SU-DHL-6 (cell line): ENCODE data around the gene SLC22A17.

ENCODE experiments used
- H2AFZ ChIP-seq: fragments of 200-600 bp; sonication (generic); 2 replicates; pipeline ENCODE4 v1.6.1; 2014; ENCODE audit warnings: low read depth, mild to moderate bottlenecking, moderate library complexity, mixed read lengths, antibody characterized with exemption, low read length; ENCODE audit not compliant: severe bottlenecking
- H3F3A ChIP-seq: fragments of 200-600 bp; shearing (Covaris generic); 2 replicates; pipeline ENCODE4 v1.6.0; 2016; ENCODE audit warnings: antibody characterized with exemption, mild to moderate bottlenecking; ENCODE audit not compliant: insufficient read depth
- H3K27ac ChIP-seq: fragments of 200-600 bp; sonication (generic); 2 replicates; pipeline ENCODE4 v1.5.1; 2016; ENCODE audit warnings: low read depth, mild to moderate bottlenecking, low read length, moderate library complexity, mixed read lengths
- H3K27me3 ChIP-seq: fragments of 200-600 bp; sonication (generic), shearing (Covaris generic); 2 replicates; pipeline ENCODE4 v1.6.0; 2014; ENCODE audit warnings: mild to moderate bottlenecking, low read length
- H3K36me3 ChIP-seq: fragments of 200-600 bp; sonication (generic); 2 replicates; pipeline ENCODE4 v1.6.1; 2014; ENCODE audit warnings: mild to moderate bottlenecking, low read length, mixed read lengths
- H3K4me2 ChIP-seq: fragments of 300-600, 200-600 bp; shearing (Covaris generic), sonication (generic); 2 replicates; pipeline ENCODE4 v1.6.0; 2014; ENCODE audit warnings: low read length, low read depth, mild to moderate bottlenecking; ENCODE audit not compliant: poor library complexity, severe bottlenecking
- H3K4me3 ChIP-seq: fragments of 200-600 bp; sonication (generic); 2 replicates; pipeline ENCODE4 v1.5.1; 2014; ENCODE audit warnings: antibody characterized with exemption, low read length, mild to moderate bottlenecking, mixed read lengths; ENCODE audit not compliant: insufficient read depth, poor library complexity, severe bottlenecking
- H3K79me2 ChIP-seq: fragments of 200-600 bp; sonication (generic); 2 replicates; pipeline ENCODE4 v1.6.1; 2014; ENCODE audit warnings: mild to moderate bottlenecking, low read length, moderate library complexity; ENCODE audit not compliant: insufficient read depth
- H3K9ac ChIP-seq: fragments of 200-600 bp; sonication (generic); 2 replicates; pipeline ENCODE4 v1.7.0; 2014; ENCODE audit warnings: mild to moderate bottlenecking, low read length
- H3K9me2 ChIP-seq: fragments of 200-600 bp; sonication (generic); replicated peaks from 2 replicates; pipeline ENCODE4 v1.6.1; 2014; ENCODE audit warnings: low read length; ENCODE audit not compliant: insufficient read depth
- H3K9me3 ChIP-seq: fragments of 200-600 bp; sonication (generic); 2 replicates; pipeline ENCODE4 v1.6.1; 2014; ENCODE audit warnings: low read length, mixed read lengths; ENCODE audit not compliant: insufficient read depth
- H4K20me1 ChIP-seq: fragments of 200-600 bp; sonication (generic); 2 replicates; pipeline ENCODE4 v1.6.1; 2014; ENCODE audit warnings: low read depth, mild to moderate bottlenecking, antibody characterized with exemption, low read length, moderate library complexity, mixed read lengths
- EZH2phosphoT487 ChIP-seq: fragments of 200-600 bp; sonication (generic), shearing (Covaris generic); conservative IDR thresholded peaks from 2 replicates; pipeline ENCODE4 v1.6.1; 2018; ENCODE audit warnings: mild to moderate bottlenecking, antibody characterized with exemption, low read length, moderate library complexity, mixed read lengths
- TF ChIP-seq, protein P1 (sequence below): fragments of 200-600 bp; sonication (generic); IDR thresholded peaks from one replicate; pipeline ENCODE4 v1.5.1; 2017; ENCODE audit warnings: antibody characterized with exemption, mild to moderate bottlenecking, low read length, moderate library complexity; ENCODE audit not compliant: insufficient read depth, poor library complexity, severe bottlenecking

SLC22A17 gene

GRCh38 chr14:23324455-23324846, 28.2 kb downstream of the SLC22A17 start:
- no peak overlapping the region for H3K4me2 ChIP-seq

GRCh38 chr14:23323838-23324454, 28.7 kb downstream of the SLC22A17 start:
- Histone ChIP-seq H3K9me2 (no peaks in the 10 kb centered on the region), H3K9ac (no peak overlapping the region), H4K20me1 (0 out of 2 replicates have a peak, but pooled peaks cover 4% of the 10 kb centered on the region), H3K36me3 (peaks cover 13% of the 10 kb centered on the region), H3K4me3 (no peak overlapping the region), H3K9me3 (no peaks in the 10 kb centered on the region), H3K27me3 (no peaks in the 10 kb centered on the region), H3F3A (peaks cover 29% of the 10 kb centered on the region), H2AFZ (no peak overlapping the region), H3K27ac (no peak overlapping the region), H3K4me2 (no peak overlapping the region), H3K79me2 (peaks cover 19% of the 10 kb centered on the region)
- TF ChIP-seq, protein P1, sequence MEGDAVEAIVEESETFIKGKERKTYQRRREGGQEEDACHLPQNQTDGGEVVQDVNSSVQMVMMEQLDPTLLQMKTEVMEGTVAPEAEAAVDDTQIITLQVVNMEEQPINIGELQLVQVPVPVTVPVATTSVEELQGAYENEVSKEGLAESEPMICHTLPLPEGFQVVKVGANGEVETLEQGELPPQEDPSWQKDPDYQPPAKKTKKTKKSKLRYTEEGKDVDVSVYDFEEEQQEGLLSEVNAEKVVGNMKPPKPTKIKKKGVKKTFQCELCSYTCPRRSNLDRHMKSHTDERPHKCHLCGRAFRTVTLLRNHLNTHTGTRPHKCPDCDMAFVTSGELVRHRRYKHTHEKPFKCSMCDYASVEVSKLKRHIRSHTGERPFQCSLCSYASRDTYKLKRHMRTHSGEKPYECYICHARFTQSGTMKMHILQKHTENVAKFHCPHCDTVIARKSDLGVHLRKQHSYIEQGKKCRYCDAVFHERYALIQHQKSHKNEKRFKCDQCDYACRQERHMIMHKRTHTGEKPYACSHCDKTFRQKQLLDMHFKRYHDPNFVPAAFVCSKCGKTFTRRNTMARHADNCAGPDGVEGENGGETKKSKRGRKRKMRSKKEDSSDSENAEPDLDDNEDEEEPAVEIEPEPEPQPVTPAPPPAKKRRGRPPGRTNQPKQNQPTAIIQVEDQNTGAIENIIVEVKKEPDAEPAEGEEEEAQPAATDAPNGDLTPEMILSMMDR: no peak
- TF ChIP-seq EZH2phosphoT487: no peak

More at GRCh38 chr14:23324455-23324846, 28.2 kb downstream of the SLC22A17 start:
- Histone ChIP-seq H3K27me3 (no peaks in the 10 kb centered on the region), H2AFZ (no peak overlapping the region), H3K4me3 (no peak overlapping the region), H3F3A (peaks cover 29% of the 10 kb centered on the region), H3K79me2 (peaks cover 19% of the 10 kb centered on the region), H3K9me2 (no peaks in the 10 kb centered on the region), H3K9ac (no peak overlapping the region), H3K36me3 (peaks cover 13% of the 10 kb centered on the region), H3K9me3 (no peaks in the 10 kb centered on the region), H3K27ac (no peak overlapping the region), H4K20me1 (0 out of 2 replicates have a peak, but pooled peaks cover 4% of the 10 kb centered on the region)
- TF ChIP-seq, protein P1: no peak
- TF ChIP-seq EZH2phosphoT487: no peak

DNA sequence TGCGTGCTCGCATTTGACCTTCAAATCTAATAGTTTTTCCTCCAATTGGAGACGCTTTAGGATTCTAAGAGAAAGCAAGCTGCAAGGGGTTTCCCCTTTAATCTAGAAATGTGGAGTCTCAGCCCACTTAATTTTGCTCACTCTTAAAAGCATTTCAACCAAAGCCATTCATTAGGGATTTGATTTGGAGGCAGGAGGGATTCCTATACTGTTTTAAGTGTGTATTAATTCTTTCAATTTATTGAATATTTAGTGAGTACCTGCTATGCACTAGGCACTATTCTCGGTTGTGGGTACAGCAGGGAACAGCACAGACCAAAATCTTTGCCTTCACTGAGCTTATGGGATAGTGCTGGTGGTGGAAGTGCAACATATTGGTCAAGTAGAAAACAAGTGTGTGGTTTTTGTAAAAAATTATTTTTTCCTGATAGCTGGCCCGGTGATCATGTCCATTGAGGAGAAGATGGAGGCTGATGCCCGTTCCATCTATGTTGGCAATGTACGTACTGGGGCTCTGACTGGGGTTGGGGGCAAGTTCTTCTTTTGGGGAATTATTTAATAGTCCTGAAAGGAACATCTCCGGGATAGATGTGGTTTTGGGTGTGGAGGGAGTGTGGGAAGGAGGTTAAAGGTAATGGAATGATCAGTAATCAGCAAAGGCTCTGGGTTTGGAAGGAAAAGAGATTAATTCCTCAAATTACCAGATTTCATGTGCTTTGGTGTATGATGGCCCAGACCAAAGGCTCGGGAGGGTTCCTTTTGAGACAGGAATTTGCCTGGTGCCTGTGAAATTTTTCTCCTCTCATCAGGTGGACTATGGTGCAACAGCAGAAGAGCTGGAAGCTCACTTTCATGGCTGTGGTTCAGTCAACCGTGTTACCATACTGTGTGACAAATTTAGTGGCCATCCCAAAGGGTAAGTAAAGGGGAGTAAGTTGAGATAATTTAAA, 29.8 kb downstream of the SLC22A17 start:
- no peak for TF ChIP-seq EZH2phosphoT487
- TF ChIP-seq, protein P1: no peak
- Histone ChIP-seq H3K9me3 (no peaks in the 10 kb centered on the region), H3K27ac (no peak overlapping the region), H3K9ac (peak overlapping the region; percentile 78), H3K4me3 (peak overlapping the region; percentile 98), H2AFZ (no peak overlapping the region), H3K79me2 (peaks cover 19% of the 10 kb centered on the region), H4K20me1 (0 out of 2 replicates have a peak, but pooled peaks cover 4% of the 10 kb centered on the region), H3K4me2 (peak overlapping the region; percentile 92), H3K36me3 (peaks cover 13% of the 10 kb centered on the region), H3F3A (peaks cover 28% of the 10 kb centered on the region), H3K27me3 (no peaks in the 10 kb centered on the region), H3K9me2 (no peaks in the 10 kb centered on the region)
